Activated CD4-positive, CD25-positive, alpha-beta regulatory T cell treated with anti-CD3 and anti-CD28 coated beads, Interleukin-2, amount 50 U/mL, for 72 hours (primary cell): Measurements from ENCODE around the gene GALNS.

Experiments used
- DNase-seq: peaks from one replicate; pipeline ENCODE4 v3.0.0; 2021

GALNS gene

DNA sequence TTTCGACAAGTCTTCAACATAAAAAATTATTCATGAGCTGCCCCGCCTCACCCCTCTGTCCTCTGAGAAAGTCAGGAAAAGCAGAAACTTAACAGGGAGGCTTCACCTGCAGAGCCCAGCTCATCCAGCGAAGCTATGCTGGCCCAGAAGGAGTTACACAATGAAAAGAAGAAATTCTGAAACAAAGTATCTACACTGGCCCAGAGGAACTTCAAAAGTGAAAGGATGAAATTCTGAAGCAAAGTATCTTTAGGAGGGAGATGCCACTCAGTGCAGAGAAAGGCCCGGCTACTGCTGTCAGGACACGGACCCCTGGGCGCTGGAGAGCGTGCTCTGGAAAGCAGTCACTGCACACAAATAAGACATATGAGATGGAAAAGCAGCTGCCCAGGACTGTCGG, 1.6 kb downstream of the GALNS start:
- no peak for DNase-seq

DNA sequence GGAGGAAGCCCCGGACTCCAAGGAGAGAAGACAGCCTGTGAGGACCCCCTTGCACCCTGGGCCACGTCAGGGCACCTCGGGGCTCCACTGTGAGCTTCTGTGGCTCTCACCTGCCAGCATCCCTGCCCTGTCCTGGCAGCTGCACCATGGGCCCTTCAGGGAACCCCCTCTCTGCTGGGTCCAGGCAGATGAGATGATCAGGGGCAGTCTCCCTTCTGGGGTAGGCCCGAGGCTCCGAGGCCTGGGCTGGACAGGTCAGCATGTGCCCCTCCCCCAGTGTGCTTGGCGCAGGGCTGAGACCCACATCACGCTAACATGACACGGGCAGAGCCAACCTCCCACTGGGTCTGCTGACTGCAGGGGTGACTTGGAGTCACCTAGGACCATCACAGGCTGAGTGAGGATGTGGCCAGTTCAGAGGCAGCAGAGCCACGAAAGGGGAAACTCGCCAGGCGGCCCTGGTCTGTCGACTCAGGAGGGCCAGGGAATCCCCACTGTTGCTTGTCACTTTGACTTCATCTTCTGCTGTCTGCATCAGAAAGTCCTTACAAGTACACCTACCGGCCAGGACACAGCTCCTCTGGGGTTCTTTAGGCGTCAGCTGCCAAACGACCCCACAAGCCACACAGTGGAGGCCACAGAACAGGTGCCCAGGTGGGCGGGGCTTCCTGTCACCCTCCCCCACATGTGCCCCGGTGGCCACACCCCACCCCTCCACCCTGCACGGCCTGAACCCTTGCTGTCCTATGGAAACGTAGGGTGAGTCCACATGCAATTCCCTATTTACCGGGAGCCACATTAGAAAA, 2.2 kb downstream of the GALNS start:
- no peak for DNase-seq

DNA sequence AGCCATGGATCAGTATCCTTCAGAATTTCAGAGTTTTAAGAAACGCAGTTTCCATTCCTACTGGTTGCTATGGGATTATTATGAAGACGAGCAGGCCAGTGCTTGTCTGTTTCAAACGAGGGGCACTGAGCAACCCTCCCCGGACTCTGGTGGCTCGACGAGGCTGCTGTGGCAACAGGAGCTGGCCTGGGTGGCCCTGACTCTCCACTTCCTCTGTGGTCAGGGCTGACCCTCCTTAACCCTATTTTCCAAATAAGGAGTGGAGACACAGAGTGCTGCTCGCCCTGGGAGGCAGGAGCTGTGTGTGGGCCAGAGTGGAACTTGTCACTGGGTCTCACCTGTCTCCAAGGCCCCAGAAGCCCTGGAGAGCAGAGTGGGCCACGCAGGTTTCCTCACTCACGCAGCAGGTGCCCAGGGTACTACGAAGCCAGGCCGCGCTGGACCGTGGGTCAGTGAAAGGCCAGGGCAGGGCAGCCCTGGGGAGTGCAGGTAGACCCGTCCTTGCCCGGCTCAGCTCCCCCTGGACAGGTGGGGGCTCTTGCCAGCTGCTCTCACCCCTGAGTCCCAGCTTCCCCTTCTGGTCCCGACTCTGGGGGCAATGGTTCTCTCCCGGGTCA, 3.3 kb downstream of the GALNS start:
- no peak for DNase-seq

DNA sequence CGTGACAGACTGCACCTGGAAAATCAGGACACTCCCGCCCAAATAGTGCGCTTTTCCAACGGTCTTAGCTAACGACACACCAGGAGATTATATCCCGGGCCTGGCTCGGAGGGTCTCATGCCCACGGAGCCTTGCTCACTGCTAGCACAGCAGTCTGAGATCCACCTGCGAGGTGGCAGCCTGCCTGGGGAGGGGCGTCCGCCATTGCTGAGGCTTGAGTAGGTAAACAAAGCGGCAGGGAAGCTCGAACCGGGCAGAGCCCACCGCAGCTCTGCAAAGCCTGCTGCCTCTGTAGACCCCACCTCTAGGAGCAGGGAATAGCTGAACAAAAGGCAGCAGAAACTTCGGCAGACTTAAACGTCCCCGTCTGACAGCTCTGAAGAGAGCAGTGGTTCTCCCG, 5.1 kb downstream of the GALNS start:
- no peak for DNase-seq

DNA sequence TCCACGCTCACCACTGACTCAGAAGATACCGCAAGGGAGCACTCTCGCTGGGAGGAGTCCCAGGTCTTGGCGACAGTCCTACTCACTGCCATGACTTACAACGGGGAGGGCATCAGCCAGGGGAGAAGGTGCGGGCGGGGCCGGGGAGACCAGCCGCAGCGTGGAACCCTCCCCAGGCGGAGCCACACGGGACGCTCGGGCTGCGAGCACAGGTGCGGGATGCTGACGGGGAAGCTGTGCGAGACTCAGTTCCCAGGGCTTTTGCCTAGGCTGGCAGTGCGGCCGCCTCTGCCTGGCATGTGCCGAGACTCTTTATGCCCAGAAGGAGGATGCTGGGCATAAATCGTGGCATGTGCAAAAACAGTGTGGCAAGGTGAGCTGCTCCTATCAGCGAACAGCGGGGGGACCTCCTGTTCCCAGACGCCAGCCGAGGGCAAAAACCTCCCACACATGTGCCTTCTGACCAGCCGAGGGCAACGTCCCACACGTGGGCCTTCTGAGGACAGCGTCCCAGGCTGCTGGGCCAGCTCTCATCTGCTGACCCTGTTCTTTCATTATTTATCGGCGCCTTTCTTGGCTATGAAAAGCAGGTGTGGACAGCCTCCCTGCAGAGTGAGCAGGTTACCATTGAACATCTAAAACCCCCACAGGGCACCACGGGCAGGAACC, 6.1 kb downstream of the GALNS start:
- DNase-seq = no peak

DNA sequence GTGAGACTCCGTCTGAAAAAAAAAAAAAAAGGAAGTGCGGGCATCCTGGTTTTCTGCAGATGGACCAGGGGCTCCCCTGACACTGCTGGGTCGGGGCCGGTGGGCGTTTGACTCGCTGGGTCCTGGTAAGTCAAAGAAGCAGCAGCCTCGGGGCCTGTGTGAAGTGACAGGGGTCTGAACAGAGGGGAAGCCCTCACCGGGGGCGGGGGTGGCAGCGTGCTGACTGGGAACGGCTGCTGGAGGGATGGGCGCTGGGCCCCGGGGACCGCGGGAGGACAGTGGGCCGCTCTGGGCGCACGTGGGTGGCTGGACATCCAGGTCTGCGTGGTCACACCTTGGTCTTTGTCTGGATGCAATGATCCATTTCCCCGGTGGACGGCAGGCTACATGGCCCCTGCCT, 8.2 kb downstream of the GALNS start:
- no peak for DNase-seq

DNA sequence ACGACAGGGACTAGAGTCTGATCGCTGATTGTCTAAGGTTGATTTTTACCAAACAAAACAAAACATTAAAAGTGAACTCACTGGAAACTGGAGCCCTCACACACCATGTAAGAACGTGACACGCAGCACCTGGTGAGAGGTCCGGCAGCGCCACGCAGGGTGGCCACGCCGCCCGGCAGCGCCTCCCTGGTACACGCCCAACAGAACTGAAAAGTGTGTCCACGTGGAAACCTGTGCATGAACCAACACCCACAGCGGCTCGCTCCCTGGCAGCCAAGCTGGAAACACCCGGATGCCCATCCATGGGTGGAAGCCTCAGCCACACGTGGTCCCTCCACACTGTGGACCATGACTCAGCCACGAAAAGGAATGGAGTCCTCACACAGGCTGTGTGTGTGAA, 9.1 kb downstream of the GALNS start:
- no peak for DNase-seq

DNA sequence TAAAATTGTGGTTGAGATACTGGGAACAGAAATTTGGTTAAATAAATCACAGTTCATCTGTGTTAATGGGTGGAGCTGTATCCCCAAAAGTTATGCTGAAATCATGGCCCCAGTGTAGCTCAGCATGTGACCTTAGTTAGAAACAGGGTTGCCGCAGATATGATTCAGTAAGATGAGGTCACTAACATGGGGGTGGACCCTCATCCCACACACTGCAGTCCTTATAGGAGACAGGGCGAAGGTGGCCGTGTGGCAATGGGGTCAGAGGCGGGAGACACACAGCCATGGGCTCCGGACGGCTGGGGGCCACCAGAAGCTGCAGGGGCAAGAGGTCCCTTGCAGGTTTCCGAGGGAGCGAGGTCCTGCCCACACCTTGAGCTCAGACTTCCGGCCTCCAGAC, 10.7 kb downstream of the GALNS start:
- DNase-seq = no peak

DNA sequence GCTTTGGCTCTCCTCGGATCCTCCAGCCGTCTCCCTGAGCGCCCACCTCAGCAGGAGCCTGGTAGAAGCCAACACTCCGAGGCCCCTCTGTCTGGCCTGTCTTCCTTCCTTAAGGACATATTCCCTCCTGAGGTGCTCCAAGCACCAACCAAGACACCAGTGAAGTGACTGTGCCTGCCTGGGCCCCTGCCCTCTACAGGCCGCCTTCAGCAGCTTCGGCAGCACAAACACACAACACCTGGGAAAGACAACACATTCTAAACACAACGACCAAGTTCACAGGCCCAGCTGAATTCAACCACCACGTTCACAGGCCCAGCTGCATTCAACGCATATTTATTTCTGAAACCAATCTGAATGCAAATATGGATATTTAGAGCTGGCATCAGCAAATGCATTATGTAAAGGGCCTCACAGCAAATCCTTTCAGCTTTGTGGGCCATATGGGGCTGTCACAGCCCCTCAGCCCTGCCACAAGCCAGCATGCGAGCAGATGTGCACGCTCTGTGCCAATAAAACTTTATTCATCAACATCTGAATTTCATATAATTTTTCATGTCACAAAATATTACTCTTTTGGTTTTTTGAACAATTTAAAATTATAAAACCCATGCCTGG, 12.2 kb downstream of the GALNS start:
- DNase-seq = no peak

DNA sequence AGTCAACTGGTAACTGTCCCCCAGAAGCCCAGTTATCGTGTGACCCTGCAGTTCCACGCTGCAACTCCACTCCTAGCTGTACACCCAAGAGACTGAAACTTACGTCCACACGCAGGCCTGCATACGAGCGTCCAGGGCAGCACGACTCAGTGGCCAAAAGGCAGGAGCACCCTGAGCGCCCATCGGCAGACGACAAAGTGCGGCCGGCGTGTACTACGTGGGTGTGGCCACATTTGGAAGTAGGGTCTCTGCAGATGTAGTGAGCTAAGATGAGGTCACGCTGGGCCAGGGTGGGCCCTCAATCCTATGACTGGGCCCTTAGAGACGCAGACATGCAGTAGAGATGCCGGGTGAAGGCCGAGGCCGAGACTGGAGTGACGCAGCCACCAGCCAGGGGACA, 13.5 kb downstream of the GALNS start:
- DNase-seq = no peak

DNA sequence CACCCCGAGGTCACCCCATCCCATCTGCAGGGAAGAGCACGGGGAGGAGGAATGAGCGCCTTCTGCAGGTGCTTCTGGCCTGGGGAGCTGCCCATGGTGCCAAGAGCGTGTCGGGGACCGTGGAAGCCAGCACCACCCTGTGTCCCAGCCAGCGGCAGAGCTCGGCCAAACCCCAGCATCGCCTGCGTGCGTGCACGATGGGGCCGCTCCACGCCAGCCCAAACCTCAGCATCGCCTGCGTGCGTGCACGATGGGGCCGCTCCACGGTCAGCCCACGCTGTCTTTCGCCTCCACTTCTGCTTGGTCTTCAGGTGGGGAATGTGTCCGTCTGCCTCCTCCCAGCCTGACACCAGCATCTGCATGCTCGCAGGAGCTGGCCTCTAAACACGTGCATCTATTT, 13.9 kb downstream of the GALNS start:
- no peak for DNase-seq

DNA sequence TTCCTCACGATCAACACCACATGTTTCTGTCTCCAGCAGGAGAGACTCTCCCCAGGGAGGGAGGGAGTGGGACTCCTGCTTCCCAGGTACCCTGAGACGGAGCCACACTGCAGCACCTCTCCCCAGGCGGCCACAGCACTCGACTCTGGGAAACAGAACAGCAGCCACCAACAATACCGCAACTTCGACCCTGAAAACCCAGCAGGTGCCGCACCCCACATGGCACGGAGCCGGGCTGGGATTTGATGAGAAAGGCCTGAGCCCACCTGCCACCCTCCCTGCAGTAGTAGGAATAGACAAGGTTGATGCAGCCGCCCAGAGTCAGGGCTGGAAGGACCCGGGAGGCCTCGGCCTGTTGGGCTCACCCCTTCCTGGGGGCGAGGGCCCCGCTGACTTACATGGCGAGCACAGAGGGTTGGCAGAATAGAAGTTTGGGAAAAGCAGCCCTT, 14.4 kb downstream of the GALNS start:
- DNase-seq = no peak

DNA sequence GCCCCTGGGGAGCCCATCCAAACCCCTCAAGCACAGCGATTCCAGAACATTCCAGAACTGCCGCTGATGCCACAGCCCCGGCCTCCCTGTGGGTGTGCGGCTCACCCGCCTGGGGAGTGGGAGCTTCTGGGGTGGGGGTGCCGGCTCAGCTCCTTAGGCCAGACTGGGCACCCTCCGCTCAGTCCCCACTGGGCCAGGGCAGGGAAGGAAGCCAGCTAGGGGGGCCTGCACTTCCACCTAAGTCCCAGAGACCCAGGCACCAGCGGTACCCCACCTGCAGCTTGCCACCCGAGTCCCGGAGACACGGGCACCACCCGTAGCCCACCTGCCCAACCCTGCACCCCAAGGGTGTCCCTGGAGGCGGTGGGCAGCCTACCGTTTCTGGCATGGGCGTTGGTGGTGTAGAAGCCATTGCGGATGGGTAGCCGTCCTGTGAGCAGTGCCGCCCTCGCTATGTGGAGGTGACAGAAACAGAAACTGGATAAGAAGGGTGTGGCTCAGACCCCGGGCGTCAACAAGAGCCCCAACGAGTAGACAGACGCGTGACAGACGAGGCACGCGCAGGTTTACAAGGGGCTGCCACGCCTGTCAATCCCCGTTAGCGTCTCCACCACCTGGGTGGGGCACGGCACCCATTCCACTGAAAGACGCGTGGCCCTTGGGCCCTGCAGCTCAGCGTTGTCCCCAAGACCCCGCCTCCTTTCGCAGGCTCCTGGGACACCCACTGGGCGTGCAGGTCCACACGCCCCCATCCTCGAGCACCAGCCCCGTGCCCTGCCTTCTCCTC, 15.0 kb downstream of the GALNS start:
- DNase-seq = no peak

DNA sequence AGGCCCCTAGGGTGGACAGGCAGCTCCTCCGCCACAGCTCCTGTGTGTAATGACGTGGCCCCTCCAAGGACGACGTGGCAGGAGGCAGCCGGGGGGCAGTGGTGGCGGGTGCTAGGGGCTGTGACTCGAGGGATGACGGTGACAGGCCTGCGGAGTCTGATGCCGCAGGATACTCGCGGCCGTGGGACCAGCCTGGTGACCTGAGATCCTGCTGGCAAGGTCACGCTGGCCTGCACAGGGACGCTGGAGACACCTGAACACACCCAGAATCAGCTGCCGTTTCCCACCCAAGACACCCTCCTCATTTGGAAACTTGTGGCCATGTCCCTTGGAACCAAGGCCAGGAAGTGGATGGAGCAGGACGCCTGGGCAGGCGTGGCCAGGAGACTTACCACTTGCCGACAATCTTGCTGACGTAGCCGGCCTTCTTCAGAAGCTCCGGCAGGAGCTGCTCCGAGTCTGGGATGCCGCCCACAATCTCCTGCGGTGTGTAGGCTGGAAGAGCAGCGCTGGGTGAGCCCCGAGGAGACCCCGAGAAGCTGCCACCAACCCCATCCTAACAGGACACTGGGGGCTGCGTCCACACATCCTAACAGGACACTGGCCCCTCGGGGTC, 16.0 kb downstream of the GALNS start:
- no peak for DNase-seq

DNA sequence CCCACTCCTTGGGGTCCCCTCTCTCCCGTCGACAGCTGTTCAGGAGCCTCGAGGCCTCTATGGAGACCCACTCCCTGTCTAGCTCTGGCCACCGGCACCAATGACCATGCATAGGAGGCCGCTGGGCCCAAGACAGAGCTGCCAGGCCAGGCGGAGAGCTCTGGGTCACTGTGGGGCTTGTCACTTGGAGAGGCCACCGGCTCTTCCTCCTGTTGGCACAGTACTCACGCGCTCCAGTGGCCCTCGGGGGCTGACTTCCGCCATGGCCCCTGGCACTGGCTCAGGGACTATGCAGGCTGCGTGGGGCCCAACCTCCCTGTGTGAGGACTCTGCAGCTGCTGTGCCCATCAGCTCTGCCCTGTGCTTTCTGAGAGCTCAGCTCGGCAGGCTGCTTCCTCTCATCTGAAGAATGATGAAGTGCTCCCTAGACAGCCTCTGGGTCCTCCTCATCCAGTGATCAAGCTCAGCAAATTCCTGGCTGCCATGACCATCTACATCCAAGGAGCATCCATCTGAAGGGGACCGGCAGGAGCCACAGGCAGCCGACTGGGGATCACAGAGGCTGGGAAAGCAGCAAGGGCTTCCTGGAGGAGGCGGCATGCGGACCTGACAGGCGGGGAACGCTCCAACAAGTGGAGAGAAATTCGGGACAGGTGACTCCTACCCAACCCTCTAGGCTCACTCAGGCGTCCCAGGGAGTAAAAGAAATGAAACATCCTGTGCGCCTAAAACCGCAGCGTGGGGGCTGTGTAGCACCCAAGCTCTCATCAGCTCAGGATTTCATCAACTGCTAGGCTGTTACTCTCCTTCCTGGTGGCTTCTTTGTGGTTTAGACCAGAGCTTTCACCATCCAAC, 16.8 kb downstream of the GALNS start:
- no peak for DNase-seq

DNA sequence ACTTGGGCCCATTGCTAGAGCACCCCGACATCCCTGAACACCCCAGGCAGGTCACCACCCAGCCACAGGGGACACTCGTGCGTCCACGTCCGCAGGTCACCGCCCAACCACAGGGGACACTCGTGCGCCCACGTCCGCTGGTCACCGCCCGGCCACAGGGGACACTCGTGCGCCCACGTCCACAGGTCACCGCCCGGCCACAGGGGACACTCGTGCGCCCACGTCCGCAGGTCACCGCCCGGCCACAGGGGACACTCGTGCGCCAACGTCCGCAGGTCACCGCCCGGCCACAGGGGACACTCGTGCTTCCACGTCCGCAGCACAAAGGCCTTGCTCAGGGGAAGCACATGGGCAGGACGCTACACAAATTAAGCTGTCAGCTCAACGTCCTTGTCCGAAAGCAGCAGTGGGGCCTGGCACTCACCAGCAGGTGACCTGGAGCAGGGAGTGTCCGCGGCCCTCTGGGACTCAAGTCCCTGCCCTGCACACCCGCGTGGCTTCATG, 17.7 kb downstream of the GALNS start:
- DNase-seq = no peak

DNA sequence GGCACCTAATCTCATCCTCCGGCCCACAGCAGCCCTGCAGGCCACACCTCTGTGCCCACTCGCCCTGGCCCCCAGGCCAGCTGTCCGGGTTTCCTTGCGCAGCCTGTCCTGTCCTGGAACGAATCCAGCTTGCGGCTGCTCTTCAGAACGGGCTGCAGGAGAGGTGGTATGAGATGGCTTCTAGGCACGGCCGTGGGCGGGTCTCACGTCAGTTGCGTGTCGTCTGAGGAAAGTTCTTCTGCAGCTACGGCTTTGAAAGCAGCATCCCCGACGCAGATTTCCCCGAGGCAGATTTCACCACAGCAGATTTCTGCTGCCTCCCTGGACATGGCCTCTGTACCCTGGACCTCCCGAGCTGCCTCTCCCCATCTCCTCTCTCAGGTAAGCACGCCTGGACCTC, 18.2 kb downstream of the GALNS start:
- DNase-seq = no peak

DNA sequence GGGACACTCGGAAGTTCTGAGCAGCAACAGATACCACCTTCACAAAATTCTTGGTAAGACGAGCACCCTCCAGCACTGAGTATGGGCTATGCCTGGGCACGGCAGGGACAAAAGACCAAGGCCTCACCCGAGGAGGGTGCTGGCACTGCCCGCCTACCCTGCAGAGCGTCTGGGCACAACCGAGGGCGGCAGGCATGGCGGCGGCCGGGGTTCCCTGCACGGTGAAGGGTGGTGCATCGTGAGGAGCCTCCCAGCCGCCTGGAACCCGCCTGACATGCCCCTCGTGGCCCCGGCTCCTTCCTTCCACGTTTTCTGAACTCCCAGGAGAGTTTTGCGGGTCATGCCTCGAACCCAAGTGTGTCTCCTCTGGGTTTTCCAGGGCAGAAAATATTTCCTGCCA, 18.9 kb downstream of the GALNS start:
- no peak for DNase-seq

DNA sequence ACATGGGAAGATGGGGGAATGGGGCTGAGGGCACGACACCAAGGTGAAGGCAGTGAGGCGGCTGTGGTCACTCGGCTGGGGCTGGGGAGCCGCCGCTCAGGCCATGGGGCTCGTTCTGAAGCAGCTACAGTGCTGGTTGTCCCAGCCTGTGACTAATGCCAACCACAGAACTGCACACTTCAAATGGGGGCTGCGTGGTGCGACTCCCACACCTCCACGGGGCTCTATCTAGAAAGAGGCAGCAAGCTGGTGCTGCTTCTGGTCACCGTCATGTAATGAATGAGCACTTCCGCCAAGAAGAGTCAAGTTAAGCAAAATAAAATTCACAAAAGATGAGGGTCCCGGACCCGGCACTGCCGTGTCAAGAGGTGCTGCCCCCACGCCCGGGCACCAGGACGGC, 20.0 kb downstream of the GALNS start:
- DNase-seq = no peak

DNA sequence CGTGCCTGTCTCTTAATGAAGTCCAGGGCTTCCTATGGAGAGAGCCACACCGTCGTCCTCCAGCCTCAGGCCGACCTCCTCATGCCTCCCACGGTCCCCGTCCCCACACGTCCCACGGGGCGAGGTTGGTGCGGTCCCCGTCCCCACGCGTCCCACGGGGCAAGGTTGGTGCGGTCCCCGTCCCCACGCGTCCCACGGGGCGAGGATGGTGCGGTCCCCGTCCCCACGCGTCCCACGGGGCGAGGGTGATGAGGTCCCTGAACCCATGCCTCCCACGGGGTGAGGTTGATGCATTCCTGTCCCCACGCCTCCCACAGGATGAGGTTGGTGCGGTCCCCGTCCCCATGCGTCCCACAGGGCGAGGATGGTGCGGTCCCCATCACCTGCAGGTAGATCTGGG, 20.9 kb downstream of the GALNS start:
- no peak for DNase-seq

DNA sequence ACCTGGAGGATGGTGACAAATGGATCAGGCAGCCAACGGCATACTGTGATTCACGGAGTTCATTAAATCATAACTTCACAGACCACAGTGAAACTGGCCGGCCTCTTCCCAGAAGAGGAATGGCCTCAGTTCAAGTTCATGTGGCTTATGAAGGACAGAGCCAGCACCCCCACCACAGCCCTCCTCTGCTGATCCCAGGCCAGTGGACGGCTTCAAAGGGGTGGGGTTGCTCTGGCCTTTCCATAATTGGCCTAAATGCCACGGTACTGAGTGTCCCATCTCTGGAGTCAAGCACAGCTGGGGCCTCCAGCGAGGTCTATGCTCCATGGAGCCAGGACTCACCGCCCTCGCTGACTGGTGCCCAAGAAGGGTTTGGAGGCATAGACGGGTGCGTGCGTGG, 21.4 kb downstream of the GALNS start:
- no peak for DNase-seq
